Measurements from ENCODE around the gene ZNF536.

ZNF536 gene

DNA sequence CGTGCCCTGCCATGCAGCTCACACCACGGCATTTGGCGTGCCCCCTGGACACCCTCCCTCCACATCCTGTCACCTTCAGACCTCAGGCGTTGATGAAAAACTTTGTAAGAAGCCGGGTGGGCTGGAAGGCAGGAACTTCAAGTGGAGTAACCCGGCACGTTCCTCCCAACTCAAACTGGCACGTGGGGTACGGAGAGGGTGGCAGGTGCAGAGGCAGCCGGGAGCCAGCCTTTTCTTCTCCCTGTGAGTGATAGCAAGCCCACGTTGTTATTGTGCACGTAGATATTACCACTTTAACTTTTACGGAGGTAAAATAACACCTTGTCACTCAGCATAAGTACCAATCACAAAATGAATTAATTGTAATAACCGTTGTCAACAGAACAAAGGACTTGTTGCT is 198.0 kb downstream of the ZNF536 start:
- no peak for DNase-seq

DNA sequence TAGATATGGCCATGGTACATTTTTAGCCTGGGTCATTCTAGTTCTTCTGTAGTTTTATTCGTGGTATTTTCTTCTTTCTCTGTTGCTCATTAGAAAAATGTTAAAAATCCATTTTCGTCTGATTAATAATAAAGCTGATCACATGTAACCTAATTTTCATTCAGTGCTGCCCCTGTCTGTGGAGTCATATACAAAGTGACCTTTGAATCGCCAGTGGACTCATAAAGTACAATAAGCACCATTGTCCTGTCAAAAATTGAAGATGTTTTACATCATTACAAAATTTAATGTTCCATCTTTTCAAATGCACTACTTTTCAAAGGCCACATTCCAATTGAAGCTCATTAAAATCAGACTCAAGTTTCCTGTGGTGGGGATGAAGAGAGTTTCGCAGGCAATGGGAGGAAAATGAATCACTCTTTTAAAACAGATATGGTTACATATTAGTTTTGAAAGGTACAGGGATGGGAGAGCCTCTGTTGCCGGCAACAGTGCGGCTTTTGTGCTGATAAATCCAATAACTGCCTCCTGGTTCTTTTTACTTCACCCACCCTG is 205.4 kb downstream of the ZNF536 start:
- no peak for DNase-seq

DNA sequence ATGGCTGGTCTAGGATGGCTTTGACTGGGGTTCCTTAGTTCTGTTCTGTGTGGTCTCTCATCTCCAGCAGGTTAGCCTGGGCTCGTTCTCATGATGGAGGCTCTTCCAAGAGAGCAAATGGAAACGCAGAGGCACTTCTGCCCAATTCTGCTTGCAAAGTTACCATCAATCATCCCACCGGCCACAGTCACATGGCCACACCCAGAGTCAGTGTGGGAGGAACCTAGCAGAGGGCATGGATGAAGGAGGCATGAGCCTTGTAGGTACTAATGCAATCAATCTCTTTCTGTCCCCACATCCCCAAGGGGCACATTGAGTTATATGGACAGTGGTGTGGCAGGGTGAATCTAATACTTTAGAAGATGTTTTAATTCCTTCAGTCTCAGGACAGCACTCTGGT is 207.2 kb downstream of the ZNF536 start:
- DNase-seq = no peak

DNA sequence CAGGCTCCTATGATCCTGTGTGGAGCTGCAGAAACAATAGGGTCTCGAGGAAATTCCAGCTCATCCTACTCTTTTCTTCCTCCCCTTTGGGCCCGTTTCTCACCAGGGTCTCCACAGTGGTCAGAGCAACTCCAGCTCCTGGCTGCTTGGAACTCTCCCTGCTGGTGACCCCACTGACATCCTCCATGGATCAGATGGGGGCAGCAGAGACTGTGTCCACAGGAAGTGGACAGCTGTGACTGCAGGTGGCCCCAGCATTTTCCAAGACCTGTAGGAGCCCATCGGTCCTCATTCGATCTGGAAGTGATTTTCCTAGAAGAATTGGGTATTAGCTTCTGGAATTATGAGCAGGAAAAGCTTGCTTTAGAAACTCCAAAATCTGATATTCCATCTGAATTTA is 208.5 kb downstream of the ZNF536 start:
- no peak for DNase-seq

DNA sequence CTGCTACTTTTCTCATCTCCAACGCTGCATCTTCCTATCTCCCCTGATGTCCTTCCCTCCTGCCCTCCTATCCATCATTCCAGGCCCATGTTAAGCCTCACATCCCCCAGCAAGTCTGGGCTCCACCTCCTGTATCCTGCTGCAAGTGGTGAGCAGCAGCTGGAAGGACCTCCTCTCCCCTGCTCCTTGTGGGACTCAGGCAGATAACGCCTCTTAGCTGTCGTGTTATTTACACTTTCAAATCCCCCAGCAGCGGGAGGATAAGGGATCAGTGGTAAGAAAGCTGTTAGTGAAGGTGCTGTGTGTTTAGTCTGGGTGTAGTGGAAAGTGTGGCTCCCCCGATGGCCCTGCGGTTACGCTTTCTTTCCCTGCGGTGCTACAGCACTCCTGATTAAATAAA is 211.9 kb downstream of the ZNF536 start:
- DNase-seq = no peak

DNA sequence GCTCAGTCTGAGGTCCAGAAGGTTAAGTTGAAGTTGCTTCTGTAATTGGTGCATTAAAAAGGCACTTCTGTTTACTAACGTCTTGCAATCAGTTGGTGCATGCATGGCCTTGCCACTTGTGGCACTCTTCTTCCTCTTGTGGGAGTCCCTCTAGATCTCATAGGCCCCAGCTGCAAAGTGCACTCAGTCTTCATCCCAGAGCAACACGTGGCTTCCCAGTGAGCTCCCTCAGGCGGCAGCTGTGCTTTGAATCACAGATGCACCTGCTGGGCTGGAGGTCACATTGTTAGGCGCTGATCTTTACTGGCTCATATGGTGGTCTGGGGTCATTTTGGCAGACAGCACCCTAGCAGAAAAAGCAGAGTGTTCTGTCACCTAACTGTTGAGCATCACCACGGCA is 215.7 kb downstream of the ZNF536 start:
- DNase-seq = no peak

DNA sequence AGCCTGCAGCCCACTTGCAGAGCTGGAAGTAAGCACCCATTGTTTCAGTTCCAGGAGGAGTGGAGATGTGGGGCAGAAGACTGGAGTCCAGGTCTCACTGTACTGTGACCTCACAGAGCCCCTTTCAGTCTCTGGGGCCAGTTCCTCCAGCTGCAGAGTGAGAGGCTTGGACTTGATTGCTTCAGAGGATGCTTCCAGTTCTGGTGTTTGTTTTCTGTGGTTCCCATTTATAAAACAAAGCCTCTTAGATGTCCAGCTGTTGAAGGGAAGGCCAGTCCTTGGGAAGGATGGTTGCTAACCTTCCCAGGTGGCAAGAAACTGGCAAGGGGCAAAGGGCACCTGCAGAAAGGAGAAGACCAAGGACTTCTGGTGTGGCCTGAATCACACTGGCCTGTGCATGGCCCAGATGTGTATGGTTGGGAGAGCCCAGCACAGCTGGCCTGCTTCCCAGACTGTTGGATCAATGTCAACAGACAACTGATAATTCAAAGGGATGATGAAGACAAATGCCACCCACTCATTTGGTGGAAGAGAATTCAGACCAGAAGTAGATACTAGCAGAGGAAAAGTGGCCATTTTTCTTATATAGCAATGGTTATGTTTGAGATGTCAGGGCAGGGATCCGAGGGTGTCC is 218.5 kb downstream of the ZNF536 start:
- no peak for DNase-seq

DNA sequence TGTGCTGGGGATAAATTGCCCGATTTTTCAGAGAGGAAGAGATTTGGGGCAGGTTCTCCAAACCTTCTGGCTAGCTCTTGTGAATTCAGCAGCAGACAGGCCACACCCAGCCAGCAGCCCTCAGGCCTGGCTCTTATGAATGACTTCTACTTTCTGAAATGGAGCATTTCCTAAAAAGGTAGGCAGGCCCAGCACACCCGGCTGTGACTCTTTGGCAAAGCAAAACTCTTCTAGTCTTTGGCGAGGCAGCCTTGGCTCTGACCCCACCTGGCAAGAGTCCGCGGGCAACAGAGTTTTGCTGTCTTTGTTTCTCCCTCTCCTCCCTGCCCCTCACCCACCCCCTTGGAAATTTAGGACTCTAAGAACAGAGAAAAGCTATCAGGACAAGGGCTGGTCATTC is 221.2 kb downstream of the ZNF536 start:
- DNase-seq = no peak

DNA sequence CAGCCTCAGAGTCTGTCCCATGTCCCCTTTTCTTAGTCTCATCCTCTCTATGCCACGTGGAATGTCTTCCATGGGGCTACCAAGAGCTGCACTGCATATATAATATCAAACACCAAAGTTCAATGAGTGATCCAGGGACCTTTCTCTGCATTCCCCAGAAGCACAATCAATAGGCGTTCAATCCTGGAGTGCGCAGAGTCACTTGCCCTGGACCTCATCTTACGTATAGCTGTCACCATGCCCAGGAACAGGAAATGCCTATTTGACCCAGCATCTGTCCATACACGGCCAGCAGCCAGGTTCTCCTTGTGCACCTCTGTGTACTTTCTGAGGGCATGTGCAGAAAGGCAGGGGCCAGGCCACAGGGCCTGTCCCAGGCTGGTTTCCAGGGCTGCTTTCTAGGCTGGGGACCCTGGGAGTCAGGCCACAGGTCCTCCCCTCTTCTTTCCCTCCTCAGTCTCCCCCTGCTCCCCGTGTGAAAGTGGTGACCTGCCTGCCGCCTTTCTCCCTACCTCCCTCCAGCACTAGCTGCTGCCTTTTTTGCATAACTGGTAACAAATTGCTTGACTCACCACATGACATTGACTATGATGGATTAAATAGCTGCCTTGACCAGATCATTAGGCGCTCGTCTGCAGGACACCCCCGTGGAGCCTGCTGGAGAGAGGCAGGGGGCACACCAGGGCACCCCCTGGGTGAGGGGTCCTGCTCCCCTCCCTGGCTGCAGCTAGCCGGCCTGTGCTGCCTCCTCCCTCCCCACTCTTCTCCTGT is 222.0 kb downstream of the ZNF536 start:
- DNase-seq = no peak

DNA sequence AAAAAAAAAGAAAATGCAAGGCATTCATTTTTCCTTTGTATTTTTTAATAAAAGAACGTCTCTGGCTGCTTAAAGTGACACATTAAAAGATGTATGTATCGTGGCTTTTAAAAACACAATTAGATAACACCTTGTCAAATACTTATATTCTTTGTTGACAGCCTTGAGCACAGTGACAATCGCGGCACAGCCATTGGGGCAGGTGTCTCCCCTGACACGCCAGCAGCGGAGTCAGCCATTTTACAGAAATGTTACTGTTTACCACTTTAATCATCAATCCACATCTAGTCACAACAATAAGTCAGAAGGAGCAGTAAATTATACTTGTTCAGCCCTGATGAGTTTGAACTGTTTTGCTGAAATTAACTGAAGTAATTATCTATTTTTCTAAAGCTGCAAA is 224.1 kb downstream of the ZNF536 start:
- no peak for DNase-seq

DNA sequence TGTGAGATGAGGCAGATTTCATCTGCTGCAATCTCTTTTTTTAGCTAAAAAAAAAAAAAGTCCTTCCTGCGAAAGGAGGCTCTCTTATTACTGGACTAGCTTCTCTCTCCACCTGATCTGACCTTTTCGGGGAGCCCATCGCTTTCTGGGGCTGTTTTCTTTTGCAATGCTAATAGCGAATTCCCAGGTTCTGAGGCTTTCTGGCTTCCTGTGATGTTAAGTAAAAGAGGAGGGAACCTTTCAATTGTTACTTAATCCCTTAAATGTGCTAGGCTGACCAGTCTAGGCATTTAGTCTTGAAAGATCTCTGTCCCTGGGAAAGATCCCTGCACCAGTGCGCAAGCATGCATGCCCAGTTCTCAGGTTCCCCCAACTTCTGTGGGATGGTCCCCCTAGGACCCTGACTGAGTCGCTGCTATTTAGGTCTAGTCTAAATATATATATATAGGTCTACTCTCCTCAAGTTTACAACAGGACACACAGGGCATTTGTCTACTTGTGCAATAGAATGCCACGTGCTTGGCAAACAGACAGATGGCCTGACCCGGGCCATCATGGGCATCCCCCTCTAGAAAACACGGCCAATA is 224.7 kb downstream of the ZNF536 start:
- DNase-seq = no peak

DNA sequence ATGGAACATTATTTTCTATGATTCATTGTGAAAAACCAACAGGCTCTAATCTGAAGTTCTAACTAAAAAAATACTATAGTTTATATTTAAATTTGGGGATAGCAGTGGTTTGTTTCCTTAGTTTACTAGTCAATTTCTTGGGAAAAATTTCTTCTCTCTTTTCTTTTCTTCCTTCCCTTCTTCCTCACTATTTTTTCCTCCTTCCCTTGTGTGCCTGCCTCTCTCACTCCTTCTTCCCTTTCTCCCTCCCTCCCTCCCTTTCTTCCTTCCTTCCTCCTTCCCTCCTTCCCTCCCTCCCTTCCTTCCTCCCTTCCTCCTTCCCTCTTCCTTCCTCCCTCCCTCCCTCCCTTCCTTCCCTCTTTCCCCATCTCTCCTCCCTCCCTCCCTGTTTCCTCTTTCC is 226.5 kb downstream of the ZNF536 start:
- DNase-seq = no peak

DNA sequence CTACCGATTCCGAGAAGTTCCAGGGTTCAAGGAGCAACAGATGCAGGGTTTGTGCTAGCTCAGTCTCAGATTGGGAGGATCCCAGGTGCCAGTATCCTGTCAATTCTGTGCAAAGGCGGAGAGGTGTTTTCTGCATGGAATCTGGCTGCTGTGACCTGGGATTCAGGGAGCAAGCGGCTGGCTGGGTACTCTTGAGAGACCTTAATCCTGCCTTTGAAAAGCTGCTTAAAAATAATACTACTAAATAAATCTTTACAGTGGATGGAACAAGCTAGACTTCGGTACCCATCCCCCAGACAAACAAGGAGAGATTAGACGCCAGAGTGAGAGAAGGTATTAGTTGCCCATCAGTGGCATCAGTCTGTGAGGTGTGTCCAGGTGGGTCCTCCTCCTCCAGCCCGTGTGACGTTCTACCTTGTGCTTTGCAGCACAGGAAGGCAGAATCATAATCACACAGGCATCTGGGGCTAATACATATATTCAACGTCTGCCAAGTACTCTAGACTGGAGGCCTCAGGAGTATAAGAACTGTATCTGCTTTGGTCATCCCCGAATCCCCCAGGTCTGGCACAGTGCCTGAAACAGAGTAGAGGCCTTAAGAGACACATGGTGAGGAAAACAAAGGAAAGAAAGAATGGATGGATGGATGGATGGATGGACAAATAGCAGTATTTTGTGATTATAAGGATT is 230.6 kb downstream of the ZNF536 start:
- no peak for DNase-seq

DNA sequence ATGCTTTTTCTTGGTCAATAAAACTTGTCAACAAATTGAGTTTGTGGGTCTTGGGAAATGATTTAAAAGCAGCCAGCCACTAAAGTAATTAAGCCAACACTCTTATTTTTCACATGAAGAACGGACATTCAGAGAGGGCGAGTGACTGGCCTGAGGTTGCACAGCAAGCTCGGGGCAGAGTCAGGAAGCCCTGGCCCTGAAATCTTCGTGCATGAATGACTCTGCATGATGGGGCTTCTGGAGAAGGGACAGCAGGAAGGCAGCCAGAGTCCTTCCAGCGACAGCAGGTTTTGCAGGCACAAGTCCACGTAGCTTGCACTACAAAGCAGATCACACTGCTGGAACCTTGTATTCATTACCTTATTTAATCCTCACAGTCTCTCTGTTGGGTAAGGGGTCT is 232.5 kb downstream of the ZNF536 start:
- no peak for DNase-seq

DNA sequence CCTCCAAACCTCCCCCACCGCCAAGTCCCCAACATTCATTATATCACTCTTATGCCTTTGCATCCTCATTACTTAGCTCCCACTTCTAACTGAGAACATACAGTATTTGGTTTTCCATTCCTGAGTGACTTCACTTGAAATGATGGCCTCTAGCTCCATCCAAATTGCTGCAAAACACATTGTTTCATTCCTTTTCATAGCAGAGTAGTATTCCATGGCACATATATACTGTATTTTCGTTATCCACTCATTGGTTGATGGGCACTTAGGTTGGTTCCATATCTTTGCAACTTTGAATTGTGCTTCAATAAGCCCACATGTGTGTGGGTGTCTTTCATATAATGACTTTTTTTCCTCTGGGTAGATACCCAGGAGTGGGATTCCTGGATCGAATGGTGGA is 233.1 kb downstream of the ZNF536 start:
- DNase-seq = no peak

DNA sequence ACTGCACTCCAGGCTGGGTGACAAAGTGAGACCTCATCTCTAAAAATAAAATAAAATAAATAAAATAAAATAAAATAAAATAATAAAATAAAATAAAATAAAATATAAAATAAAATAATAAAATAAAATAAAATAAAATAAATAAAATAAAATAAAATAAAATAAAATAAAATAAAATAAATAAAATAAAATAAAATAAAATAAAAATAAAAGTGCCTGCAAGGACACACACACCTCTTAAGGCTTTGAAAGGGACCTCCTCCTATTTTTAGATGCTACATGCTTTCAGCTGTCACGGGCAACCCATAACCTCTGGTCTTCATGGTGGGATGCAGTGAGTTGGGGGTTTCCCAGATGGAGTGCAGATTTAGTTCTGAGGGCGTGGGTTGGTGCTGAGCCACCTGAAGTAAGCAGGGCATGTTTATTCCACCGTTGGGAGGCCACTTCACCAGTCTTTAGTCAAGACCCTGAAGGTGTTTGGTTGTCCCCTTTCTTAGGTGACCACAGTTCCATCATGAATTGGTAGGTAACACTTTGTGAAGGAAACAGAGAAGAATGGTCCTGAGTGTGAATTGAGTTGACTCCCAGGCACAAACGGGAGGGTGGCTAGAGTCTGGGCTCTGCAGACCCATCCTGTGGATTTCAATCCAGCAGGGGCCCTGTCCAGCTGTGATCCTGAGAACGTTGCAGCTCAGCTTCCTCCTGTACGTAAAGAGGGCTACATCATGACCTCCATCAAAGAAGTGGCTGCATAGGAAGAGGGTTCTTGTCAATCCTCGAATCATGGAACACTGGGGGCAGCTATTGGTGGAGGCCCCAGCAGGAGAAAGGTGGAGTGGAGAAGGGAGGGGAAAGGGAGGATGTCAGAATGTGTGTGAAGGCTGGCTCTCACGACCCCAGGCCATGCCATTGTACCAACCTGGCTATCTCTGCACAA is 234.2 kb downstream of the ZNF536 start:
- DNase-seq = no peak

Data from T1000 (cell line).